Fibroblast of lung (primary cell): ENCODE data around the gene DLG2. TPM values are rescaled to one million over a fixed set of nuclear protein-coding genes. Genes with fewer than 3 reads are reported as not detected.

ENCODE experiments used
- DNase-seq, 2 donors: peaks; one replicate each; pipeline versions ENCODE4 v3.0.0 to v3.0.0-alpha.2; 2010; ENCODE audit warnings: low read depth in 2 of 2
- H2AFZ ChIP-seq: 2 replicates; pipeline ENCODE4 v1.5.1; 2012; ENCODE audit warnings: low read length, control low read depth, inconsistent platforms
- H3K27ac ChIP-seq: 2 replicates; pipeline ENCODE4 v1.5.1; 2011; ENCODE audit warnings: low read length, control low read depth; ENCODE audit not compliant: insufficient read depth
- H3K27me3 ChIP-seq: 2 replicates; pipeline ENCODE4 v1.5.1; 2011; ENCODE audit warnings: mild to moderate bottlenecking, low read length; ENCODE audit not compliant: control insufficient read depth, insufficient read depth
- H3K36me3 ChIP-seq: 2 replicates; pipeline ENCODE4 v1.5.1; 2011; ENCODE audit warnings: low read length; ENCODE audit not compliant: control insufficient read depth, insufficient read depth
- H3K4me1 ChIP-seq: 2 replicates; pipeline ENCODE4 v1.5.1; 2011; ENCODE audit warnings: low read length; ENCODE audit not compliant: control insufficient read depth, insufficient read depth; ENCODE audit errors: extremely low read depth
- H3K4me2 ChIP-seq: 2 replicates; pipeline ENCODE4 v1.5.1; 2011; ENCODE audit warnings: low read length, control low read depth; ENCODE audit not compliant: insufficient read depth; ENCODE audit errors: extremely low read depth
- H3K4me3 ChIP-seq, 4 experiments: fragments of 200-600 bp in 1 of 4; sonication (generic) in 1 of 4; replicated peaks in 1 of 4; 2 replicates each; pipeline ENCODE4 v1.5.1; 2011 to 2016; ENCODE audit warnings: low read length in 4 of 4, low read depth in 3 of 4, mild to moderate bottlenecking in 3 of 4, control low read depth in 2 of 4, inconsistent platforms in 1 of 4, mixed read lengths in 1 of 4; ENCODE audit not compliant: insufficient read depth in 1 of 4; ENCODE audit errors: control extremely low read depth in 1 of 4
- H3K79me2 ChIP-seq: 2 replicates; pipeline ENCODE4 v1.5.1; 2012; ENCODE audit warnings: mild to moderate bottlenecking, low read length, inconsistent platforms; ENCODE audit not compliant: control insufficient read depth, insufficient read depth
- H3K9ac ChIP-seq: 2 replicates; pipeline ENCODE4 v1.5.1; 2011; ENCODE audit warnings: mild to moderate bottlenecking, low read length, control low read depth; ENCODE audit not compliant: insufficient read depth
- H3K9me3 ChIP-seq: 2 replicates; pipeline ENCODE4 v1.5.1; 2012; ENCODE audit warnings: low read depth, low read length; ENCODE audit not compliant: control insufficient read depth, insufficient read depth
- H4K20me1 ChIP-seq: 2 replicates; pipeline ENCODE4 v1.5.1; 2011; ENCODE audit warnings: low read length; ENCODE audit not compliant: control insufficient read depth, insufficient read depth; ENCODE audit errors: extremely low read depth
- CTCF ChIP-seq, 2 donors: IDR thresholded peaks in 1 of 2; conservative IDR thresholded peaks in 1 of 2; 1 replicate in 1 of 2; 2 replicates in 1 of 2; pipeline ENCODE4 v1.5.1; 2011 to 2012; ENCODE audit warnings: low read length in 2 of 2, control low read depth in 1 of 2, inconsistent platforms in 1 of 2, low read depth in 1 of 2, mild to moderate bottlenecking in 1 of 2
- EZH2 ChIP-seq: IDR thresholded peaks from 2 replicates; pipeline ENCODE4 v1.5.1; 2012; ENCODE audit warnings: low read length, control low read depth, mild to moderate bottlenecking; ENCODE audit errors: missing control alignments
- polyA plus RNA-seq, 2 donors: library from polyadenylated mRNA; depleted of rRNA in 1 of 2; stranded (reverse) in 1 of 2; unstranded in 1 of 2; fragments of >200 nt; gene quantifications; 2 replicates each; pipeline ENCODE4 v1.2.1, GENCODE V29; 2011 to 2012; ENCODE audit warnings: missing spikeins in 1 of 2
- total RNA-seq: library from RNA; depleted of rRNA; stranded (reverse); fragments of >200 nt; gene quantifications from 2 replicates; pipeline ENCODE4 v1.2.1, GENCODE V29; 2014

The DLG2 gene
- total and polyA plus RNA-seq, 2 donors (not counting 1 experiment from before 2014, with no cell fraction given) = 0.77 to 2.3 TPM

GRCh38 chr11:84780689-84781293 is 846.4 kb downstream of the DLG2 start:
- Histone ChIP-seq H3K36me3 (no peaks in the 10 kb centered on the region), H3K9ac (no peak overlapping the region), H3K4me2 (no peak overlapping the region), H3K4me1 (no peaks in the 10 kb centered on the region), H3K27ac (no peak overlapping the region), H3K9me3 (no peaks in the 10 kb centered on the region), H3K79me2 (no peaks in the 10 kb centered on the region), H3K4me3 (no peak overlapping the region), H4K20me1 (no peaks in the 10 kb centered on the region), H3K27me3 (no peaks in the 10 kb centered on the region), H2AFZ (no peak overlapping the region)
- peak; percentile 10 to 39 for DNase-seq
- TF ChIP-seq CTCF (conservative IDR thresholded peaks at IDR 0.05 in 1 of 2, IDR thresholded peaks at IDR 0.05 in 1 of 2; ENCODE audit: low read depth in 1 of 2, low read length in 2 of 2) (peak; percentile 28 to 49), EZH2 (no peak)

- H3K4me3 ChIP-seq = no peak overlapping the region
- DNase-seq = no peak
- H3K27ac ChIP-seq = no peak overlapping the region
- H3K9ac ChIP-seq = no peak overlapping the region
- no peak for TF ChIP-seq EZH2
- TF ChIP-seq CTCF (conservative IDR thresholded peaks at IDR 0.05 in 1 of 2, IDR thresholded peaks at IDR 0.05 in 1 of 2; ENCODE audit: low read depth in 1 of 2, low read length in 2 of 2) = no peak
- H4K20me1 ChIP-seq = no peaks in the 10 kb centered on the region
- no peaks in the 10 kb centered on the region for H3K79me2 ChIP-seq
- no peaks in the 10 kb centered on the region for H3K9me3 ChIP-seq
- no peaks in the 10 kb centered on the region for H3K36me3 ChIP-seq
- H3K4me1 ChIP-seq = no peaks in the 10 kb centered on the region
- H2AFZ ChIP-seq = no peak overlapping the region
- H3K27me3 ChIP-seq = no peaks in the 10 kb centered on the region
- no peak overlapping the region for H3K4me2 ChIP-seq
These were observed 851.6 kb downstream of the DLG2 start for GRCh38 chr11:84775503-84775902.

GRCh38 chr11:84763931-84764330 is 863.2 kb downstream of the DLG2 start:
- Histone ChIP-seq H3K4me3 (no peak overlapping the region), H3K4me1 (no peaks in the 10 kb centered on the region), H3K36me3 (no peaks in the 10 kb centered on the region), H4K20me1 (no peaks in the 10 kb centered on the region), H3K9me3 (no peaks in the 10 kb centered on the region), H3K9ac (no peak overlapping the region), H3K4me2 (no peak overlapping the region), H2AFZ (no peak overlapping the region), H3K27me3 (no peaks in the 10 kb centered on the region), H3K79me2 (no peaks in the 10 kb centered on the region), H3K27ac (no peak overlapping the region)
- DNase-seq = no peak
- no peak for TF ChIP-seq EZH2
- no peak for TF ChIP-seq CTCF (conservative IDR thresholded peaks at IDR 0.05 in 1 of 2, IDR thresholded peaks at IDR 0.05 in 1 of 2; ENCODE audit: low read depth in 1 of 2, low read length in 2 of 2)
